Measurements from ENCODE around the gene NCR3LG1. TPM values are rescaled to one million over a fixed set of nuclear protein-coding genes. Genes with fewer than 3 reads are reported as not detected.

NCR3LG1 gene
- total RNA-seq, 1 experiment from 2014 or later: 1.4 TPM

- Mint-ChIP-seq H3K4me3 (no peak overlapping the region), H3K9me3 (peaks cover 0 to 4% of the 10 kb centered on the region in 2 experiments; a peak in 1 of 5 replicates), H3K4me1 (peaks cover 0 to 10% of the 10 kb centered on the region in 2 experiments; a peak in 1 of 4 replicates), H3K36me3 (ENCODE audit: insufficient read depth in 1 of 3, low read depth in 3 of 3) (no peaks in the 10 kb centered on the region), H3K27ac (no peak overlapping the region; a peak in 1 of 7 replicates), H3K27me3 (ENCODE audit: low read depth) (peaks cover 16% of the 10 kb centered on the region)
- no peak overlapping the region for H2AK5ac ChIP-seq (ENCODE audit: insufficient read length, low read length)
- H3K23ac ChIP-seq (ENCODE audit: insufficient read length, low read depth, low read length): no peak overlapping the region
- no peak overlapping the region for H3K27ac ChIP-seq (ENCODE audit: insufficient read length, low read depth, low read length)
- H2BK12ac ChIP-seq (ENCODE audit: insufficient read length, low read depth, low read length): no peak overlapping the region
- H2BK20ac ChIP-seq (ENCODE audit: low read depth, low read length, poor library complexity, severe bottlenecking): no peak overlapping the region
- H3K14ac ChIP-seq (ENCODE audit: insufficient read depth, low read length): no peak overlapping the region
- no peaks in the 10 kb centered on the region for H3K79me2 ChIP-seq (ENCODE audit: insufficient read depth, low read length)
- H3T11ph ChIP-seq (ENCODE audit: low read length): no peak overlapping the region
- H4K91ac ChIP-seq (ENCODE audit: insufficient read length, low read depth, low read length): no peak overlapping the region
- no peaks in the 10 kb centered on the region for H3K9me3 ChIP-seq (ENCODE audit: control insufficient read depth, low read depth, low read length)
- H4K5ac ChIP-seq (ENCODE audit: insufficient read length, low read depth, low read length): no peak overlapping the region
- H3K4me2 ChIP-seq (ENCODE audit: insufficient read depth, insufficient read length, low read length): no peak overlapping the region
- no peaks in the 10 kb centered on the region for H3K27me3 ChIP-seq (ENCODE audit: insufficient read depth, low read length)
- H3K79me1 ChIP-seq (ENCODE audit: insufficient read depth, low read depth, low read length, poor library complexity, severe bottlenecking): no peaks in the 10 kb centered on the region
- no peaks in the 10 kb centered on the region for H3K4me1 ChIP-seq (ENCODE audit: insufficient read depth, low read length)
- TF ChIP-seq, protein P1, sequence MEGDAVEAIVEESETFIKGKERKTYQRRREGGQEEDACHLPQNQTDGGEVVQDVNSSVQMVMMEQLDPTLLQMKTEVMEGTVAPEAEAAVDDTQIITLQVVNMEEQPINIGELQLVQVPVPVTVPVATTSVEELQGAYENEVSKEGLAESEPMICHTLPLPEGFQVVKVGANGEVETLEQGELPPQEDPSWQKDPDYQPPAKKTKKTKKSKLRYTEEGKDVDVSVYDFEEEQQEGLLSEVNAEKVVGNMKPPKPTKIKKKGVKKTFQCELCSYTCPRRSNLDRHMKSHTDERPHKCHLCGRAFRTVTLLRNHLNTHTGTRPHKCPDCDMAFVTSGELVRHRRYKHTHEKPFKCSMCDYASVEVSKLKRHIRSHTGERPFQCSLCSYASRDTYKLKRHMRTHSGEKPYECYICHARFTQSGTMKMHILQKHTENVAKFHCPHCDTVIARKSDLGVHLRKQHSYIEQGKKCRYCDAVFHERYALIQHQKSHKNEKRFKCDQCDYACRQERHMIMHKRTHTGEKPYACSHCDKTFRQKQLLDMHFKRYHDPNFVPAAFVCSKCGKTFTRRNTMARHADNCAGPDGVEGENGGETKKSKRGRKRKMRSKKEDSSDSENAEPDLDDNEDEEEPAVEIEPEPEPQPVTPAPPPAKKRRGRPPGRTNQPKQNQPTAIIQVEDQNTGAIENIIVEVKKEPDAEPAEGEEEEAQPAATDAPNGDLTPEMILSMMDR (conservative IDR thresholded peaks at IDR 0.05): no peak
- no peaks in the 10 kb centered on the region for H3K23me2 ChIP-seq (ENCODE audit: insufficient read length, low read depth, low read length, poor library complexity, severe bottlenecking)
- H4K8ac ChIP-seq (replicated peaks; ENCODE audit: insufficient read length, low read depth, low read length): no peak overlapping the region
- no peaks in the 10 kb centered on the region for H4K20me1 ChIP-seq (ENCODE audit: control insufficient read depth, insufficient read depth, insufficient read length)
- H3K56ac ChIP-seq (ENCODE audit: insufficient read length, low read depth, low read length): no peak overlapping the region
- H2BK15ac ChIP-seq (ENCODE audit: low read depth, low read length): no peak overlapping the region
- no peak overlapping the region for H2AFZ ChIP-seq (ENCODE audit: low read length)
- DNase-seq: no peak
- H3K9ac ChIP-seq (ENCODE audit: extremely low read depth, insufficient read length, low read length): no peak overlapping the region
- H3K18ac ChIP-seq (ENCODE audit: insufficient read length, low read depth, low read length): no peak overlapping the region
- WGBS (ENCODE audit: extremely low coverage, insufficient read length, low lambda C conversion rate): no CpG with 5 or more reads among the region's 8 CpGs
- no peak overlapping the region for H3K4ac ChIP-seq (ENCODE audit: low read depth, low read length)
- H2BK5ac ChIP-seq (ENCODE audit: insufficient read length, low read length): no peak overlapping the region
- H2BK120ac ChIP-seq (ENCODE audit: low read depth, low read length, poor library complexity, severe bottlenecking): no peak overlapping the region
Observed at GRCh38 chr11:17406082-17406817, 54.6 kb downstream of the NCR3LG1 start.
